ENCODE measurements around the gene NTM. TPM values are rescaled to one million over a fixed set of nuclear protein-coding genes. Genes with fewer than 3 reads are reported as not detected.

Gene NTM
- total RNA-seq, 1 experiment from 2014 or later = 16.4 TPM

- TF ChIP-seq NR2C2 (CRISPR knock-in tag; IDR thresholded peaks at IDR 0.05) (no peak), PREB (CRISPR knock-in tag; IDR thresholded peaks at IDR 0.05; ENCODE audit: borderline replicate concordance) (no peak), NFE2L1 (CRISPR knock-in tag; IDR thresholded peaks at IDR 0.05) (no peak), TEAD4 (CRISPR knock-in tag; IDR thresholded peaks at IDR 0.05) (no peak), AFF4 (CRISPR knock-in tag; IDR thresholded peaks at IDR 0.05; ENCODE audit: borderline replicate concordance) (no peak)
Measured at GRCh38 chr11:132238331-132238866, 868.0 kb downstream of the NTM start (continued).

GRCh38 chr11:132240374-132240773 lies 870.0 kb downstream of the NTM start:
- DNase-seq (ENCODE audit: low spot score) = no peak
- ChIA-PET CTCF (no interaction called here), POLR2A (no interaction called here)
- no peak overlapping the region for H3K27ac Mint-ChIP-seq
- no peak overlapping the region for H3K4me3 Mint-ChIP-seq
- TF ChIP-seq JAZF1 (CRISPR knock-in tag; IDR thresholded peaks at IDR 0.05) (no peak), FOXK1 (CRISPR knock-in tag; IDR thresholded peaks at IDR 0.05) (no peak), ETV6 (CRISPR knock-in tag; IDR thresholded peaks at IDR 0.05) (no peak), ZNF317 (CRISPR knock-in tag; IDR thresholded peaks at IDR 0.05; ENCODE audit: borderline replicate concordance, low read depth) (no peak), ATF6 (CRISPR knock-in tag; IDR thresholded peaks at IDR 0.05) (no peak), NFATC4 (CRISPR knock-in tag; IDR thresholded peaks at IDR 0.05) (no peak)
- no peak for ATAC-seq
- peaks cover 26% of the 10 kb centered on the region for H3K4me1 Mint-ChIP-seq
- no peaks in the 10 kb centered on the region for H3K36me3 Mint-ChIP-seq
- no peaks in the 10 kb centered on the region for H3K27me3 Mint-ChIP-seq (ENCODE audit: low read depth)
- H3K9me3 Mint-ChIP-seq = no peaks in the 10 kb centered on the region

- H3K4me1 Mint-ChIP-seq = peaks cover 28% of the 10 kb centered on the region
- CTCF ChIA-PET = interaction anchor here (0.7 to 1.6 kb wide), 4 partner anchors 9 to 375 kb away, joined by 3 to 6 read pairs (median 4); no protein-coding TSS in a partner anchor
- H3K27me3 Mint-ChIP-seq (ENCODE audit: low read depth) = no peaks in the 10 kb centered on the region
- no peaks in the 10 kb centered on the region for H3K9me3 Mint-ChIP-seq
- H3K27ac Mint-ChIP-seq = no peak overlapping the region
- H3K36me3 Mint-ChIP-seq = no peaks in the 10 kb centered on the region
- DNase-seq (ENCODE audit: low spot score) (no peak), ATAC-seq (no peak)
- H3K4me3 Mint-ChIP-seq = no peak overlapping the region
- POLR2A ChIA-PET = no interaction called here
- TF ChIP-seq CDX4 (CRISPR knock-in tag; IDR thresholded peaks at IDR 0.05; ENCODE audit: borderline replicate concordance) (no peak), TCF7 (CRISPR knock-in tag; IDR thresholded peaks at IDR 0.05; ENCODE audit: low read depth) (no peak), USF1 (CRISPR knock-in tag; IDR thresholded peaks at IDR 0.05) (no peak), PRDM15 (CRISPR knock-in tag; IDR thresholded peaks at IDR 0.05) (no peak), FOXK1 (CRISPR knock-in tag; IDR thresholded peaks at IDR 0.05) (no peak), ZNF121 (CRISPR knock-in tag; IDR thresholded peaks at IDR 0.05) (no peak), ZNF263 (CRISPR knock-in tag; IDR thresholded peaks at IDR 0.05; ENCODE audit: low read depth) (no peak), ZNF423 (CRISPR knock-in tag; IDR thresholded peaks at IDR 0.05) (no peak), CBFB (CRISPR knock-in tag; IDR thresholded peaks at IDR 0.05; ENCODE audit: low read depth) (no peak)
Measured at GRCh38 chr11:132242632-132243031, 872.2 kb downstream of the NTM start.
